NT2/D1 (cell line): ENCODE results near the gene KCNK15.
"Not testable (repeated sequence)": the region's sequence is repeated elsewhere in the genome, so short reads cannot be mapped to it uniquely, and the experiment has no call there.

Source experiments
- DNase-seq: peaks from one replicate; pipeline ENCODE4 v3.0.0-alpha.2; 2011; ENCODE audit warnings: low read depth, low spot score
- H3K27me3 ChIP-seq: 2 replicates; pipeline ENCODE4 v1.6.0; 2011; ENCODE audit warnings: mild to moderate bottlenecking; ENCODE audit not compliant: insufficient read length, insufficient read depth
- H3K36me3 ChIP-seq: 2 replicates; pipeline ENCODE4 v1.6.1; 2011; ENCODE audit warnings: mild to moderate bottlenecking, low read length, mixed read lengths; ENCODE audit not compliant: insufficient read depth, insufficient read length
- H3K4me1 ChIP-seq: 2 replicates; pipeline ENCODE4 v1.5.1; 2011; ENCODE audit not compliant: insufficient read depth, insufficient read length
- H3K4me3 ChIP-seq: 2 replicates; pipeline ENCODE4 v1.5.1; 2011; ENCODE audit warnings: low read depth; ENCODE audit not compliant: insufficient read length
- H3K9ac ChIP-seq: 2 replicates; pipeline ENCODE4 v1.6.0; 2011; ENCODE audit warnings: low read depth; ENCODE audit not compliant: insufficient read length
- H3K9me3 ChIP-seq: 2 replicates; pipeline ENCODE4 v1.5.1; 2011; ENCODE audit warnings: mild to moderate bottlenecking, low read length; ENCODE audit not compliant: insufficient read depth
- SUZ12 ChIP-seq: IDR thresholded peaks from 2 replicates; pipeline ENCODE4 v1.6.1; 2011; ENCODE audit not compliant: insufficient read length, insufficient read depth; ENCODE audit errors: extremely low read depth
- YY1 ChIP-seq: IDR thresholded peaks from 2 replicates; pipeline ENCODE4 v1.6.1; 2011; ENCODE audit not compliant: insufficient read length, insufficient read depth
- ZNF274 ChIP-seq: IDR thresholded peaks from 2 replicates; pipeline ENCODE4 v1.6.1; 2011; ENCODE audit warnings: mild to moderate bottlenecking, low read depth, low read length

KCNK15 gene

DNA sequence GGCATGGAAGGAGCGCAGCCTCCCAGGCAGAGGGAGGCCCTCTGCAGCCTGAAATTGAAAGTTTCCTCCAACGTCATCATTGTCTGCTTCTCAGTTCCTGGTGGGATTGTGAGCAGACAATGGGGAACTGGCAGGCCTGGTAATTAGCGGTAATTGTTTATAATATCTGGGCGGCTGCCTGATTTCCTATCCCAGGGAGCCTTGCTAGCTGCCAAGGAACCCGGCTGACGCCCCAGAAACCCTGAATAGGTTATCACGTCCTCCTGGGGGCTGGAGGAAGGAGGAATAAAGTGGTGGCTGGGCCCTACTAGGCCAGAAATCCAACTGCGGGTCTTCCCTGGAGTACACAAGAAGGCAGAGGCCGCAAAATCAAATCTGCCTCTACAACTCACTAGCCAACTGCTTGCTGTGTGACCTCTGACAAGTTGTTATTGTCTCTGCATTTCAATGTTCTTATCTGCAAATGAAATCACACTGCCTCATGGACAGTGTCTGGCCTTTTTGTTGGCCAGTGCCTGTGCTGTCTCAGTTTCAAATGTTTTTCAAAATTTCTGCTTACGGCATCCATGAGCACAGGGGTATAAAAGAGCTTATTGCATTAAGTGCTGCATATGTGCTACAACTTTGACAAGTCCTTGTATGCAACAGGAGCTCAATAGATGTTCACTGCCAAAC, 16.9 kb downstream of the KCNK15 start:
- H3K4me3 ChIP-seq: no peak overlapping the region
- no peaks in the 10 kb centered on the region for H3K36me3 ChIP-seq
- no peaks in the 10 kb centered on the region for H3K27me3 ChIP-seq
- DNase-seq: no peak
- H3K4me1 ChIP-seq: peaks cover 19% of the 10 kb centered on the region
- H3K9me3 ChIP-seq: no peaks in the 10 kb centered on the region
- TF ChIP-seq SUZ12: no peak
- TF ChIP-seq YY1: no peak
- TF ChIP-seq ZNF274: no peak
- H3K9ac ChIP-seq: no peak overlapping the region

DNA sequence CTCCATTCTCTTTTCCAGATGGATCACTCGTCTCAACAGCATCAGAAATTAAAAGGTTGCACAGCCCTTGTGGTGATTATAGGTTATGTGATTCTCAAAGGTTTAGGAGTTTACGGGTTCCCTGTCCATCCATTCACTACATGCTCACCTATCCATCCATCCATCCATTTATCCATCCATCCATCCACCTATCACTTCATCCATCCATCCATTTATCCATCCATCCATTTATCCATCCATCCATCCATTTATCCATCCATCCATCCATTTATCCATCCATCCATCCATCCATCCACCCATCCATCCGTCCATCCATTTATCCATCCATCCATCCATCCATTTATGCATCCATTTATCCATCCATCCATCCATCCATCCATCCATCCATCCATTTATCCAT, 18.1 kb downstream of the KCNK15 start:
- not testable (repeated sequence) for DNase-seq, H3K9ac ChIP-seq, H3K27me3 ChIP-seq, H3K9me3 ChIP-seq, H3K4me3 ChIP-seq, H3K36me3 ChIP-seq
- peaks cover 19% of the 10 kb centered on the region for H3K4me1 ChIP-seq

DNA sequence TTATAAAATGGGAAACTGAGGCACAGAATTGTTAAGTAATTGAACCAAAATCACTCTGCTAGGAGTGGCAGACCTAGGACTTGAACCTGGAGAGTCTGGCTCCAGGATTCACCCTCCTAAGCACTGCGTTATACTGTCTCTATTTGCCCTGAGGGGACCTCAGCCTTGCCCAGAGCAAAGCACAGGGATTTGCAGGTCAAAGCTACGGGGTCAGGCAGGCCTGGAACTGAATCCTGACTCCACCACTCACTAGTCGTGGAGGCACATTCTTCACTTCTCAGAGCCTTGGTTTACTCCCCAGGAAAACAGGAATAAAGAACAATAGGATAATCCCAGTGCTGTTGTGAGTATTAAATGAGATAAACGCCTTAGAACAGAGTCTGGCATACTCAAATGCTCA, 19.4 kb downstream of the KCNK15 start:
- no peaks in the 10 kb centered on the region for H3K27me3 ChIP-seq

DNA sequence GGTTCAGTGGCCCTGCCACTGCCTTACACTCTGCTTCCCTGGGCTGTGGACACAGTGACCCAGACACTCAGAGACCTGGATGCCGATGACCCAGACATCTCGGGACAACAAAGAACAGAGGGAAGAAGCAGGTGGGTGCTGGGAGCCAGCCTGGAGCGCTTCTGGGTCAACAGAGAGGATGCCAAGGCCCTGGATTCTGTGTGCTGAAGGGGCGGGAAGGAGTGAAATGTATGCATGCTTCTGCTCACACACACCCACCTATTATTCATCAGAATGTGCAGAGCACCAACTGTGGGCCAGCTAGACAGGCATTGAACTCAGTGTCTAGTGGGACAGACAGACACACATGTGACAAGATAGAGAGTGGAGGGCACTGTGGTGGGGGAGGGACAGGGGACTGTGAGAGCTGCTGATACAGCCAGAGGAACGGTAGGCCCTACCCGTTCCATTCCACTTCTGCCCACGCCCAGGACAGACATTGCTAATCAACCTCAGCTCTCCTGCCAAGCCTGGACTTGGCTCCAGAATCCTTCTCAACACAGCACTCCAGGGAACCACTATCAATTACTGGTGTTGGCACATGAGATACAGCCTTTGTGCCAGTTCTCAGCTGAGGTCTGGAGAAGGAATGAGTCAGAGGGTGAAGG, 20.2 kb downstream of the KCNK15 start:
- TF ChIP-seq ZNF274 (no peak), SUZ12 (no peak), YY1 (no peak)
- DNase-seq: no peak
- no peak overlapping the region for H3K9ac ChIP-seq
- no peaks in the 10 kb centered on the region for H3K27me3 ChIP-seq
- no peak overlapping the region for H3K4me3 ChIP-seq
- H3K9me3 ChIP-seq: no peaks in the 10 kb centered on the region
- H3K4me1 ChIP-seq: peaks cover 19% of the 10 kb centered on the region
- no peaks in the 10 kb centered on the region for H3K36me3 ChIP-seq

More for the DNA sequence above, 19.4 kb downstream of the KCNK15 start:
- DNase-seq: no peak
- no peak overlapping the region for H3K9ac ChIP-seq
- peaks cover 21% of the 10 kb centered on the region for H3K4me1 ChIP-seq
- H3K9me3 ChIP-seq: no peaks in the 10 kb centered on the region
- H3K4me3 ChIP-seq: no peak overlapping the region
- no peak for TF ChIP-seq SUZ12
- no peaks in the 10 kb centered on the region for H3K36me3 ChIP-seq

DNA sequence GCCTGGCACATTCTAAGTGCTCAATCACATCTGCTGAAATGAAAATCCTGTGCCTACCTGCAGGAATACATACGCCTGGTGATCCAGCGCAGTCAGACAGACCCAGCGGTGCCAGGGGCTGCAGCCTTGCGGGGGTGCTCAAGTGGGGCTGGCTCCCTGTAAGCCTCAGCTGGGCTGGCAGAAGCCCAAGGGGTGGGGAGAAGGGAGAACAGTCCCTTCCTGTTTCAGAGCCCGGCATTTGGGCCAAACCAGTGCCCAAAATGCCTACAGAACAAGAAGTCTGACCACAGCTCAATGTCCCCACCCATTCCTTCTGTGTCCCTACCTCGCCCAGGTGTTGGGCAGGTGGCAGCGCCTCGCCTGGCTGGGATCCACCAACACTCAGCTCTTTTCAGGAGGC, 22.6 kb downstream of the KCNK15 start:
- Histone ChIP-seq H3K27me3 (no peaks in the 10 kb centered on the region), H3K9ac (no peak overlapping the region), H3K36me3 (no peaks in the 10 kb centered on the region), H3K9me3 (no peaks in the 10 kb centered on the region), H3K4me1 (peaks cover 17% of the 10 kb centered on the region), H3K4me3 (no peak overlapping the region)
- TF ChIP-seq SUZ12 (no peak), YY1 (no peak), ZNF274 (no peak)
- no peak for DNase-seq

DNA sequence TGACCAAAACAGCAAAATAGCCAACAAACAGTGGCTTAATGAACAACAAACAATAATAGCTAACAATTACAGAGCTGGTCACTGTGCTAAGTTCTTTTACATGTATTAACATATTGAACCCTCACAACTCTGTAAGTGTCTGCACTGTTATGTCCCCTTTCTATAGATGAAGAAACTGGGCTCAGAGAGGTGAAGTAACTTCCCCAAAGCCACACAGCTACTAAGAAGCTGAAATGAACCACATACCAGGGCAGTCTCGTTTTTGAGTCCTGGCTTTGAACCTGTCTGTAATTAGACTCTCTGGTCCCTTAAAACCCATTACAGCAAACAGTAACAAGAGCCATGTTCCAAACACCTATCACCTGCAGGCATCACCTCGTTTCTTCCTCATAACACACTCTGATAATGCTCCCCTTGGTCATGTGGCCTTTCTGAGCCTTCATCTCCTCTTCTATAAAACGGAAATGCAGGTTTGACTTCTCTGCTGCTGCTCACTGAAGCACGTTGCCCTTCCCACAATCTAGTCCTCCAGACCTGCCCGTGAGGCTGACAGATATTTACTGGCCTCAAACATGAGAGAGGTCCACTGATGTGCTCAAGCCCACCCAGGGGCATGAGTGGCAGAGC, 23.3 kb downstream of the KCNK15 start:
- DNase-seq: no peak
- H3K36me3 ChIP-seq: no peaks in the 10 kb centered on the region
- no peak overlapping the region for H3K9ac ChIP-seq
- H3K4me1 ChIP-seq: peaks cover 16% of the 10 kb centered on the region
- H3K4me3 ChIP-seq: no peak overlapping the region
- no peaks in the 10 kb centered on the region for H3K9me3 ChIP-seq
- no peaks in the 10 kb centered on the region for H3K27me3 ChIP-seq
- TF ChIP-seq SUZ12: no peak
- TF ChIP-seq ZNF274: no peak
- no peak for TF ChIP-seq YY1

DNA sequence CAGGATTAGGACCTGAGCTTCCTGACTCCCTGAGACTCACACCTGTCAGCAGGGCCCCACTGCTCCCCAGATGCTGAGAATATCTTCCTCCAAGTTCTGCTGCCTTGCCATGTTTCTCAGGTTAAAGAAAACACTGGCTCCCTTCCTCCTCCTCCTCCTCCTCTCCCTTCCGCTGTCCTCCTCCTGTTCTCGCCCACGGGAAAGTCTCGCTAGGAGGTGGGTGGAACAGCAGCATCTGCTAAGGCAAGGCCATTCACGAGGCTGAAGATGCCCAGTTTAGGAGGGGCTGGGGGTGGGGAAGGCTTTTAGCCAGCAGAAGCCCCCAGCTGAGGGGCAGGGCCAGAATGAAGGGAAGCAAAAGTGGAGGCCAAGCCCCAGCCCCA, 23.8 kb downstream of the KCNK15 start:
- H3K4me3 ChIP-seq: no peak overlapping the region
- peaks cover 16% of the 10 kb centered on the region for H3K4me1 ChIP-seq
- no peak overlapping the region for H3K9ac ChIP-seq
- H3K9me3 ChIP-seq: no peaks in the 10 kb centered on the region
- TF ChIP-seq ZNF274 (no peak), YY1 (no peak), SUZ12 (no peak)
- H3K36me3 ChIP-seq: no peaks in the 10 kb centered on the region
- H3K27me3 ChIP-seq: no peaks in the 10 kb centered on the region
- DNase-seq: no peak
